Stimulated activated CD4-positive, alpha-beta T cell treated with anti-CD3 and anti-CD28 coated beads, Interleukin-4, amount 100 ng/mL, for 4 hours (primary cell): ENCODE data around the gene SHANK2.

Source experiments
- DNase-seq, 2 experiments: peaks; one replicate each; pipeline ENCODE4 v3.0.0-alpha.2; 2020

The SHANK2 gene

DNA sequence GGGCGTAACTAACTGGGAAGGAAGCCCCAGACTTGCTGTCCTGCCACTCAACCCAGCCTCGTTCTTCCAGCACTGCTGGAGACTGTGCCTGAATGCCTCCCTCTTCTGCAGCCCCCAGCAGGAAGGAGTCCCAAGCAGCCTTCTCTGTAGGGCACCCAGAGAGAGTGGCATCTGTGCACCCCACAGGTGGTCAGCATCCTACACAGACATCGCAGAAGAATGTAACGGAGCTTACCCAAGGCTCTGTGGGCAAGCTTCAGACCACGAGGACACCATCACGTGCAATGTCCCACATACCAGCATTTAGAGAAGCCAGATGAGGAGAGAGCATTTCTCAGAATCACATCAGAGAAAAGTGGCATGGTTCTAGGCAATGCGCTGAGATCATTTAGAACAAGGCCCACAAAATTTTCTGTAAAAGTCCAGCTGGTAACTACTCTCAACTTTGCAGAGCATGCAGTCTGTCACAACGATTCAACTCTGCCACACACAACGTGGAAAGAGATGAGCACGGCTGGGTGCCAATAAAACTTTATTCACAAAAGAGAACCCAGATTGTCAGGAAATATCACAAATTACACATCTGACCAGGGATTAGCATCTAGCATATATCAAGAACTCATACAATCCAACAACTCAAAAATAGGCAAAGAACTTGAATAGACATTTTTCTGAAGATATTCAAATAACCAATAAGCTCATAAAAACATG lies 33.4 kb downstream of the SHANK2 start:
- DNase-seq = no peak

GRCh38 chr11:71215425-71215965 lies 36.9 kb downstream of the SHANK2 start:
- no peak for DNase-seq

- no peak for DNase-seq
These were observed 37.6 kb downstream of the SHANK2 start for GRCh38 chr11:71214553-71215424.

- no peak for DNase-seq
These were observed 38.5 kb downstream of the SHANK2 start for GRCh38 chr11:71213696-71214552.

DNA sequence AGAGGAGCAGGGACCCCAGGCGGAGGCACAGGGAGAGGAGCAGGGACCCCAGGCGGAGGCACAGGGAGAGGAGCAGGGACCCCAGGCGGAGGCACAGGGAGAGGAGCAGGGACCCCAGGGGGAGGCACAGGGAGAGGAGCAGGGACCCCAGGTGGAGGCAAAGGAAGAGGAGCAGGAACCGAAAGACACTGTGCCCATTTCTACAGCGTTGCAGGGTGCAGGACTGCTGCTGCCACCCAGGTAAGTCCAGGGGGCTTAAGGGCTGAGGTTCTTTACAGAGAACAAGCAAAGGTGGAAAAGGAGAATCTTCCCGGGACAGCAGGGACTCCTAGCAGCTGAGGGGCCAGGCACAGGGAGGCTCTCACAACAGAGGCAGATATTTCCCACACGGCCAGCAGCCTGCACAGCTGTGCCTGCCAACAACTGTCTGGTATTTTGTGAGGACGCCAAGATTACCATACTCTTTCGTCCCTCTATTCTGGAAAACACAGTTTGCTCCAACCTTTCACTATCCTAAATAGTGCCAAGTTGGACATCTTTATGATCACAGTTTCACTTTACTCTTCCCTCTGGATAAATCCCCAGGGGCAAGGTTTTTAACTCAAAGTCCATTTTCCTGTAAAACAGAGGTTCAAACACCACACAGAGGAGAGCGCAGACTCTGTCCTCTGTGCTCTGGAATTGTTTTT lies 39.4 kb downstream of the SHANK2 start:
- DNase-seq = no peak

DNA sequence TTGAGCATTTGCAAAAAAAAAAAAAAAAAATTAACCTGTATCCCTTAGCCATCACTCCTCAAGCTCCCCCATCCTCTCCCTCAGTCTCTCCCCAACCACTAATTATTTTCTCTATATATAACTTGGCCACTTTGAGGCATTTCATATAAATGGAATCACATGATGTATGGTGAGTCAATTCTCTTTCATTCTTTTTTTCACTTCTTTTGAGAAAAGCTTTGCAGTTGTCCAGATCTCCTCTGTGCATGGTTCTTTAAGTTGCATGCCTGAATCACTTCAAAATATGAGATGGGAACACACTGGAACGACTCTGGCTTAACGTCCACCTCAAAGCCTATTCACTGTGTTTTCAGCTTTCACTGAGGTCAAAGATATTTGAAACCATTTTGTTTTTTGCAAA lies 40.7 kb downstream of the SHANK2 start:
- no peak for DNase-seq

- DNase-seq = no peak
These were observed 41.5 kb downstream of the SHANK2 start for GRCh38 chr11:71210861-71211260.

DNA sequence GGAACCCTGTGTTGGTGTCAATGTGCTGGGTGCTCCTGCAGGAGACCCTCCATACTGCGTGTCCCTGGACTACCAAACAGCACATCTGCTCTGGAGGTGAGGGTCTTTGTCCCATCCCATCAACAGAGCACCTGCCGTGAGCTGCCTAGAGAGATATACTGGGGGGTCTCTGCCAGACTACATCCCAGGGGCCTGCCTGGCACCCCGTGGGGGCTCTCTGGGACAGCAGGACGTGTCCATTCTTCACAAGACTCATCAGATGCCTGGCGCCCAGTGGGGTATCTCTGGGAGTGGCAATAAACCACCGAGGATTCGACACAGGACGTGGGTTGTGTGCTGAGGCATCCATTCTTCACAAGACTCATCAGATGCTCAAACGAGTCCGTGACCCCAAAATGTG lies 42.7 kb downstream of the SHANK2 start:
- DNase-seq = no peak

DNA sequence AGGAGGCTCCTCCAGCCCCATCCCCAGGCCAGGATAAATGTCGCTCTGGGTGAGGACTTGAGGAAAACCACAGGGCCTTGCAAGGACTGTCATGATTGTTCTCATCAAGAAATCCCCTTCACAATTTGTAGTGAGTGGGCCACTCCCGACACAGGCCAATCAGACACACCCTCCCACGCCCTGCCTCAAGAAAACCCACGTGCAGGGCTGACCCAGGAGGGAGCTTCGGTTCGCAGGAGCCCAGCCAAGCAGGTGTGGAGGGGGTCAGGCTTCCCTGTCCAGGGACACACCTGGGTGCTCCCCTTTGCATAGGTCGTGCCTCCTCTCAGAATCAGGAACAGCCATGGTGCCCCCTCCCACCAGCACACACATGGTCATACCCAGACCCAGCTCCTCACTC lies 43.2 kb downstream of the SHANK2 start:
- DNase-seq = no peak

DNA sequence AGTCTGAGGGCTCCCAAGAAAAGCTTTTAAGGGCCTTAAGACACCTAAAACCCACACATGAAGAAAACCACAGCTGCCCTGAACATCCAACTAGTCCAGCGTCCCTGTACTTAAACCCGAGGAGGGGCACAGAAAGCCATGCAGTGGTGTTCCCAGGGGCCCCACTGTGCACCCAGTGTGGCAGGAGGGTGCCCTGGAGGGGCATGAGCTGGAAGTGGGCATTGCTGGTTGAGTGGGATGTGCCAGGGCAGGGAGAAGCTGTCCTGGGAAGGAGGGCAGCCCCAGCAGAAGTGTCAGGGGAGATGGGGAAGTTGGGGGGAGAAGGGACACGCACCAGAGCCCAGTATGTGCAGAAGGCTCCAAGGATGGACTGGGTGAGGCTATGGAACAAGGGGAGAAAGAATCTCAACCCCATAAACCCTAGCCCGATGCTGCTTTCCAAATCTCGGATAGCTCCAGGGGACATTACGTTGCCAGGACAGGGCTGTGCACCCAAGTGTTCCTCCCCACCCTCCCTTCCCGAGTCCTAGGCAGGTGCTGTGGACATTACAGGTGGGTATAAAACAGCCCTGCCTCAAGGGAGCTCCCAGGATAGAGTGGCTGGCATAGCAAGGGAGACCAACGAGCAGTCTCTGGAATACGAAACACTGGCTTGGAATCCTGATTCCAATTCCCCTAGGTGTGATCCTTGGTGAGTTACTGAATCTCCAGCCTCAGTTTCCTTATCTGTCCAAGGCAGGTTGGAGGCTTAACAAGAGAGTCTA lies 44.2 kb downstream of the SHANK2 start:
- DNase-seq = no peak

- no peak for DNase-seq
These were observed 44.8 kb downstream of the SHANK2 start for GRCh38 chr11:71207563-71207962.

DNA sequence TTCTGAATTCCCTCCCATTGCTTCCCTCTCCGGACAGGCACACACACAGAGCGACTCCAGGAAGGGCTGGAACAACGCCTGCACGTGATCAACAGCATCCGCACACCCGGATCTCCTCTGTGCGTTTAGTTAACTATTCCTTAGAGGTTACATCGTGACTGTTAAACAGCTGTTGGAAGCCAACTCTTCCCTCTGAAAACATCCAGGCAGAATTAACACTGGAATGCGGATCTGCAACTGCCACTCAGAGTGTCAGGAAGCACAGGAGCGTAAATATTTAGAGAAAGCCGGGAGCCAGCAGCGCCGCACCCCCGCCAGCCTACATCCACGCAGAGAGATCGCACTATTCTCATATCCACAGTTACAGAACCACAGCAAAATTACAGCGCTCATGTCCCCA lies 46.2 kb downstream of the SHANK2 start:
- no peak for DNase-seq

DNA sequence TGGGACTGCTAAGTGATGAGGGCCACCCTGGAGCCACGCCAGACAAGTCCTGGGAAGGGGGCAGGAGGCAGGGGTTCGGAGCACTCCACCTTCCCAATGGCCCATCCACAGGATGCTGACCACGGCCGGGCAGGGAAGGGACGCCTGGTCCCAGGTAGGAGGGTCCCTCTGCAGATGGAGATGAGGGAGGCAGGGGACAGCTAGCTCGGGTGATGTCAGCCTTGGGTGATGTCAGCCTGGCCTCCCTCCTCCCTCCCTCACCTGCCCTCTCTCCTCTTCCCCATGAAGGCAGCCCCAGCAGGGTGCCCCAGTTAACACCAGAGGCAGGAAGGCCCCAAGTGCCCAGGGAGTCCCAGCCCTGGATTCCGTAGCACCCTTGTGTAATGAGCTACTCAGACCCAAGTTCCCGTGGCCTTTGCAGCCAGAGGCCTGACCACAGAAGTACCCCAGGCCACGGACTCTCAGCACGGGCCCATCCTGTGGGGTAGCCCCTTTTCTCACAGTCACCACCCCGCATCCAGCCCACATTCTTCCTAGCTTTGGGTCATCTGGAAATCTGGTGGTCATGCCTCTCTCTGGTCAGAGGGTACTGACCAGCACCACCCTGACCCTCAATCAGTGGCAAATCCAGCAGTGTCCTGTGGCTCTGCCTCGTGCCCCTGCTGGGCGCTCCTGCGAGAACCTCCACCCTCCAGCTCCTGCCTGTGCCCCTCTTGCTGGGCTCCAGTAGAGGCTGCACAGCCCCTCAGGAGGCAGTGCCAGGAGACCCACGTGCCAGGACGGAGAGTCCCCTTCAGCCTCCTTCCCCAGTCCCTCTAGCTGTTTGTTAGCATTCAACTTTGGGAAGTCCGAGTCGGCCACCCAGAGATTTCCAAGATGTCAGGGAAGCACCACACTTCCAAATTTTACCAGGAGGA lies 47.4 kb downstream of the SHANK2 start:
- no peak for DNase-seq

DNA sequence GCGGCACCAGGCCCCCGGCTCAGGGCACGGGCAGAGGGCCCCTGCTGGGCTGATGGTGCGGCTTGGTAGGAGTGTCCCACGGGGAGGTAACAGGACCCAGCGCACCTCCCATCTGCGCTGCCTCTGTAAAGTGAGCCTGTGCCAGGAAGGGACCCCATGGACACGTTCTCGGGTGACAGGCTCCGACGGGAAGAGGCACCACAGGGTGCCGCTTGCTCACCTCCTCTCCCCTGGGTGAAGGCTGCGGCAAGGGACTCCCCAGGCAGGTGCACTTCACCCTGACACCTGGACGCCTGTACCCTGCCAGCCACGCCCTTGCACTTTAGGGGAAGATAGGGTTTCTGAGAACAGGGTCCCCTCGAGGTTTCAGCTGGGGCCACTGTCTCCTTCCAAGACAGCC lies 48.1 kb downstream of the SHANK2 start:
- no peak for DNase-seq

GRCh38 chr11:71203681-71204080 lies 48.7 kb downstream of the SHANK2 start:
- no peak for DNase-seq

DNA sequence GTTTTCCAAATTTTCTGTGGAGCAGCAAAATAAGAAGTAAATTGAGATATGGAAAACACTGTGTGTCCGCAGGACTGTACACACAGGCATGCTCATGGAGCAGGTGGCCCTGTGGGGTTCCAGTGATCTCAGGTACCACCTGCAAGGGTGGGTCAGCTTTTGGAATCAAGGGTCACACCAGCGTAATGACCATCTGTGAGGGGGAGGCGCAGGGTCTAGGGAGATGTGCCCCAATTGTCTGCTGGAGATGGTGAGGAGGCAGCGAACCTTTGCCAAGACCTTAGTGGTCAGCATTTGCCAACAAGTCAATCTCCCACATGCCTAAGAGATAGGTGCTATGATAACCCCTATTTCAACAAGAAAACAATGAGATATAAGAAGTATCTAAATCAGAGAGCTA lies 49.4 kb downstream of the SHANK2 start:
- no peak for DNase-seq

DNA sequence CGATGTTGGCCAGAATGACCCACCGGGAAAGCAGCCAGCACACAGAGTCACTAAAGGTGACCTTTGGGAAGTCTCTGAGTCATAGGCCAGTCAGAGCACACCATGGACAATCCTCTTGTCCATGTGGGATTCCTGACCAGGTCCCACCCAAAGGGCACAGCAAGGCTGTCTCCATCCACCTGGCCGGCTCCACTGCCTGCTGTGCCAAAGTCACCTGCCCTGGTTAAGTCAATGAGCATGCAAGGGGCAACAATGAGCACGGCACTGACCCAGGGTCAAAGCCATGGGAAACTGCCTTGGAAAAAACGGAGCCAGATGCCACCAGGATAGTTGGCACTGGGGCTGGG lies 49.8 kb downstream of the SHANK2 start:
- no peak for DNase-seq
